WTC11 (cell line): ENCODE data around the gene TCP11. TPM values are rescaled to one million over a fixed set of nuclear protein-coding genes. Genes with fewer than 3 reads are reported as not detected.

Source experiments
- ATAC-seq: fragments of 200-7000 bp; cut with Tn5 transposase; 2 replicates; pipeline ENCODE4 v1.10.0; 2021; ENCODE audit warnings: mild to moderate bottlenecking, moderate library complexity
- CTCF ChIA-PET: fragments of 300-600 bp; sonication (Branson Sonifier 250); formaldehyde crosslinking; loops from one replicate; lab custom pipeline; 2021; ENCODE audit warnings: antibody characterized with exemption; lab: Charles Lee
- POLR2A ChIA-PET: fragments of 350-600 bp; sonication (Branson Sonifier 250); formaldehyde crosslinking; loops from one replicate; lab custom pipeline; 2021; ENCODE audit warnings: antibody characterized with exemption; lab: Charles Lee
- DNase-seq: peaks from one replicate; pipeline ENCODE4 v3.0.0; 2021; ENCODE audit warnings: low spot score
- H3K27ac Mint-ChIP-seq: 2 replicates; pipeline ENCODE4 v1.8.0; 2021; ENCODE audit warnings: mixed read lengths
- H3K27me3 Mint-ChIP-seq: 2 replicates; pipeline ENCODE4 v1.8.0; 2021; ENCODE audit warnings: low read depth, mild to moderate bottlenecking, moderate library complexity, mixed read lengths
- H3K36me3 Mint-ChIP-seq: 2 replicates; pipeline ENCODE4 v1.8.0; 2021; ENCODE audit warnings: mixed read lengths
- H3K4me1 Mint-ChIP-seq: 2 replicates; pipeline ENCODE4 v1.8.0; 2022; ENCODE audit warnings: mixed read lengths
- H3K4me3 Mint-ChIP-seq: 2 replicates; pipeline ENCODE4 v1.8.0; 2021; ENCODE audit warnings: mild to moderate bottlenecking, moderate library complexity, mixed read lengths
- H3K9me3 Mint-ChIP-seq: 2 replicates; pipeline ENCODE4 v1.8.0; 2021; ENCODE audit warnings: mixed read lengths
- ELF4 ChIP-seq: sonication (generic); formaldehyde crosslinking; IDR thresholded peaks from 2 replicates; pipeline ENCODE4 v1.8.1; 2022; ENCODE audit warnings: low read depth, mild to moderate bottlenecking, moderate library complexity, missing genetic modification reagents
- ESRRA ChIP-seq: sonication (generic); formaldehyde crosslinking; IDR thresholded peaks from 2 replicates; pipeline ENCODE4 v1.8.1; 2022; ENCODE audit warnings: mild to moderate bottlenecking, missing genetic modification reagents, borderline replicate concordance
- HMGA2 ChIP-seq: fragments of 250-450 bp; sonication (Bioruptor Pico); IDR thresholded peaks from 2 replicates; pipeline ENCODE4 v1.4.0; 2021; ENCODE audit warnings: mild to moderate bottlenecking, moderate library complexity
- JAZF1 ChIP-seq: fragments of 250-450 bp; sonication (Bioruptor Pico); IDR thresholded peaks from 2 replicates; pipeline ENCODE4 v1.9.0; 2021; ENCODE audit warnings: moderate library complexity, mild to moderate bottlenecking, inconsistent platforms
- JUN ChIP-seq: sonication (generic); formaldehyde crosslinking; IDR thresholded peaks from 2 replicates; pipeline ENCODE4 v1.8.0; 2023; ENCODE audit warnings: mild to moderate bottlenecking, missing genetic modification reagents
- MYBL2 ChIP-seq: sonication (generic); formaldehyde crosslinking; IDR thresholded peaks from 2 replicates; pipeline ENCODE4 v1.8.1; 2023; ENCODE audit warnings: mild to moderate bottlenecking, moderate library complexity, missing genetic modification reagents
- TCF7 ChIP-seq: sonication (generic); formaldehyde crosslinking; IDR thresholded peaks from 2 replicates; pipeline ENCODE4 v1.8.0; 2022; ENCODE audit warnings: mild to moderate bottlenecking, low read depth, missing genetic modification reagents, moderate library complexity
- TEAD4 ChIP-seq: sonication (generic); formaldehyde crosslinking; IDR thresholded peaks from 2 replicates; pipeline ENCODE4 v1.8.0; 2022; ENCODE audit warnings: mild to moderate bottlenecking, missing genetic modification reagents
- ZNF219 ChIP-seq: sonication (generic); formaldehyde crosslinking; IDR thresholded peaks from 2 replicates; pipeline ENCODE4 v1.8.0; 2023; ENCODE audit warnings: missing genetic modification reagents, mild to moderate bottlenecking, borderline replicate concordance
- total RNA-seq: library from RNA; stranded (reverse); gene quantifications from 3 replicates; pipeline ENCODE4 v1.2.3, GENCODE V29; 2021
- TF ChIP-seq, protein P1 (sequence below): fragments of 250-450 bp; sonication (Bioruptor Pico); IDR thresholded peaks from 2 replicates; pipeline ENCODE4 v1.9.0; 2021; ENCODE audit warnings: mild to moderate bottlenecking
- TF ChIP-seq, protein P2 (sequence below): fragments of 250-450 bp; sonication (Bioruptor Pico); IDR thresholded peaks from 2 replicates; pipeline ENCODE4 v1.9.0; 2021; ENCODE audit warnings: moderate library complexity, mild to moderate bottlenecking, inconsistent platforms, borderline replicate concordance
- TF ChIP-seq, protein P3 (sequence below): fragments of 200-600 bp; IDR thresholded peaks from 2 replicates; pipeline ENCODE4 v1.8.0; 2022; ENCODE audit warnings: antibody characterized with exemption
- TF ChIP-seq, protein P4 (sequence below): sonication (generic); formaldehyde crosslinking; IDR thresholded peaks from 2 replicates; pipeline ENCODE4 v1.8.0; 2023; ENCODE audit warnings: missing genetic modification reagents
- TF ChIP-seq, protein P5 (sequence below): fragments of 250-450 bp; sonication (Bioruptor Pico); IDR thresholded peaks from 2 replicates; pipeline ENCODE4 v1.9.0; 2021; ENCODE audit warnings: mild to moderate bottlenecking
- TF ChIP-seq, protein P6 (sequence below): sonication (generic); formaldehyde crosslinking; IDR thresholded peaks from 2 replicates; pipeline ENCODE4 v1.8.1; 2023; ENCODE audit warnings: mild to moderate bottlenecking, missing genetic modification reagents, moderate library complexity
- TF ChIP-seq, protein P7 (sequence below): fragments of 250-450 bp; sonication (Bioruptor Pico); IDR thresholded peaks from 2 replicates; pipeline ENCODE4 v2.1.2; 2022; ENCODE audit warnings: mild to moderate bottlenecking, moderate library complexity

TCP11 gene
- total RNA-seq, 1 experiment from 2014 or later, result not detected

DNA sequence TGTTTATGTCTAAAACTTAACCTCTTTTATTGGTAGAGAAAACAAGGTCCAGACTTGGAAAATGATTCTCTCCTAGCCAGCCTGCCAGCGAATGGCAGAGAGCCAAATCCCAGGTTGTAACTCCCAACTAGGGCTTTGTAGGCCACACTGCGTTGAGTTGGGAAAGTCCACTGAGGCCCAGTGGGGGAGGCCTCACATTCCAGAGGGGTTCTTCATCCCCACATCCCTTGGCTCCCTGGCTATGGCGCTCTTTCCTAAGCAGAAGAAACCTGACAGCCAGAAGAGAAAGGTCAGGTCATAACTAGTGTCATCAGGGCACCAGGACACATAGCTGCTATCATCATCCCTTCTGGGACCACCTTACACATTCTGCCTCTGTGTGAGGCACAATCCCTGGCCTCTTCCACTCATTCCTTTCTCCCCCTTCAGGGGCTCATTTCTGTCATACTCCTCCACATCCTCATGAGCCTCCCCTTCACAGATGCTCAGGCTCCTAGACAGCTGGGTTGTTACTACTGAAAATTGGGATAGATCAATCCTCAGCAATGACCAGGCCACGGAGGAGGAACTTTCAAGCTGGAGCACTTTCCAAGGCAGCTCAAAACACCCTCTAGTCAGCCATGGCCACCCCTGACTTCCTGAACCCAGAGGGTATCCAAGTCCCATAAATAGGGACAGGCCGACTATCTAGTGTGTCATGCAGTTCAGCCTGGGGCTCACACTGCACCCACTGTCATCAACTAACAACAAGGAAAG is 48.6 kb downstream of the TCP11 start (continued):
- TF ChIP-seq, protein P1, sequence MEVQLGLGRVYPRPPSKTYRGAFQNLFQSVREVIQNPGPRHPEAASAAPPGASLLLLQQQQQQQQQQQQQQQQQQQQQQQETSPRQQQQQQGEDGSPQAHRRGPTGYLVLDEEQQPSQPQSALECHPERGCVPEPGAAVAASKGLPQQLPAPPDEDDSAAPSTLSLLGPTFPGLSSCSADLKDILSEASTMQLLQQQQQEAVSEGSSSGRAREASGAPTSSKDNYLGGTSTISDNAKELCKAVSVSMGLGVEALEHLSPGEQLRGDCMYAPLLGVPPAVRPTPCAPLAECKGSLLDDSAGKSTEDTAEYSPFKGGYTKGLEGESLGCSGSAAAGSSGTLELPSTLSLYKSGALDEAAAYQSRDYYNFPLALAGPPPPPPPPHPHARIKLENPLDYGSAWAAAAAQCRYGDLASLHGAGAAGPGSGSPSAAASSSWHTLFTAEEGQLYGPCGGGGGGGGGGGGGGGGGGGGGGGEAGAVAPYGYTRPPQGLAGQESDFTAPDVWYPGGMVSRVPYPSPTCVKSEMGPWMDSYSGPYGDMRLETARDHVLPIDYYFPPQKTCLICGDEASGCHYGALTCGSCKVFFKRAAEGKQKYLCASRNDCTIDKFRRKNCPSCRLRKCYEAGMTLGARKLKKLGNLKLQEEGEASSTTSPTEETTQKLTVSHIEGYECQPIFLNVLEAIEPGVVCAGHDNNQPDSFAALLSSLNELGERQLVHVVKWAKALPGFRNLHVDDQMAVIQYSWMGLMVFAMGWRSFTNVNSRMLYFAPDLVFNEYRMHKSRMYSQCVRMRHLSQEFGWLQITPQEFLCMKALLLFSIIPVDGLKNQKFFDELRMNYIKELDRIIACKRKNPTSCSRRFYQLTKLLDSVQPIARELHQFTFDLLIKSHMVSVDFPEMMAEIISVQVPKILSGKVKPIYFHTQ (CRISPR knock-in tag), result no peak
- no peak for TF ChIP-seq JAZF1 (CRISPR knock-in tag)
- TF ChIP-seq JUN (CRISPR knock-in tag), result no peak
- no peak for TF ChIP-seq TCF7 (CRISPR knock-in tag)

DNA sequence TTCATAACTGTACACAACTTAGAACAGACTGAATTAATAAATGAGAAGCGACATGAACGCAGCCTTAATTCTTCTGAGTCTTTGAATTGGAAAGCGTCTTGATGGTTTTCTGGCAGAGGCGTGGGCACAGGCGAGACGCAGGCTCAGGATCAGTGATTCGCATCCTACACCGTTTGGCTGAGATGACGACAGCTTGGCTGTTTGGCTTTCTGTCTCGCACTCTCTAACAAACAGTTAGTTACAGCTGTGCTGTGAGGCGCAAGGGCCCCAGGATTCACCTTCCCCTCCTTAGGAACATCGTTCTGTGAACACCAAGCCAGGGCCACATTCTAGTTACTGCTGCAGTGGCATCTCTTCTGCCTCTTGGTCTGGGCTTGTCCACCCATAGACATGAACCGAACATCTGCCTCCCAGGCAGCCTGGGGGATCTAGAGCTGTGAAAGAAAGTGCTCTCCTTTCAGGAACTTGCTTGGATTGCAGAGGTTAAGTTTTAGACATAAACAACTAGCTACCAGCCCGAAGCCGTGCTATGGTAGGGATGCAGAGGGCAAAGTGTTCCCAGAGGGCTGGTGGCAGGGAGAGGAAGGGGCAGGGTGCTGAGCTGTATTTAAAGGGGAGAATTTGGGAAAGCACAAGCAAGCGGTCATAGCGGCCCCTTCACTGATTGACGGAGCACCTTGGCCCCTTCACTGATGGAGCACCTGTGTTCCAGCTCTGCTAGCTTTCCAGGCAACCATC is 49.6 kb downstream of the TCP11 start:
- TF ChIP-seq, protein P2, sequence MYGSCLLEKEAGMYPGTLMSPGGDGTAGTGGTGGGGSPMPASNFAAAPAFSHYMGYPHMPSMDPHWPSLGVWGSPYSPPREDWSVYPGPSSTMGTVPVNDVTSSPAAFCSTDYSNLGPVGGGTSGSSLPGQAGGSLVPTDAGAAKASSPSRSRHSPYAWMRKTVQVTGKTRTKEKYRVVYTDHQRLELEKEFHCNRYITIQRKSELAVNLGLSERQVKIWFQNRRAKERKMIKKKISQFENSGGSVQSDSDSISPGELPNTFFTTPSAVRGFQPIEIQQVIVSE (CRISPR knock-in tag), result no peak
- TF ChIP-seq ZNF219 (CRISPR knock-in tag), result no peak
- no peak for TF ChIP-seq ESRRA (CRISPR knock-in tag)
- TF ChIP-seq, protein P3, sequence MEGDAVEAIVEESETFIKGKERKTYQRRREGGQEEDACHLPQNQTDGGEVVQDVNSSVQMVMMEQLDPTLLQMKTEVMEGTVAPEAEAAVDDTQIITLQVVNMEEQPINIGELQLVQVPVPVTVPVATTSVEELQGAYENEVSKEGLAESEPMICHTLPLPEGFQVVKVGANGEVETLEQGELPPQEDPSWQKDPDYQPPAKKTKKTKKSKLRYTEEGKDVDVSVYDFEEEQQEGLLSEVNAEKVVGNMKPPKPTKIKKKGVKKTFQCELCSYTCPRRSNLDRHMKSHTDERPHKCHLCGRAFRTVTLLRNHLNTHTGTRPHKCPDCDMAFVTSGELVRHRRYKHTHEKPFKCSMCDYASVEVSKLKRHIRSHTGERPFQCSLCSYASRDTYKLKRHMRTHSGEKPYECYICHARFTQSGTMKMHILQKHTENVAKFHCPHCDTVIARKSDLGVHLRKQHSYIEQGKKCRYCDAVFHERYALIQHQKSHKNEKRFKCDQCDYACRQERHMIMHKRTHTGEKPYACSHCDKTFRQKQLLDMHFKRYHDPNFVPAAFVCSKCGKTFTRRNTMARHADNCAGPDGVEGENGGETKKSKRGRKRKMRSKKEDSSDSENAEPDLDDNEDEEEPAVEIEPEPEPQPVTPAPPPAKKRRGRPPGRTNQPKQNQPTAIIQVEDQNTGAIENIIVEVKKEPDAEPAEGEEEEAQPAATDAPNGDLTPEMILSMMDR, result no peak
- TF ChIP-seq, protein P4, sequence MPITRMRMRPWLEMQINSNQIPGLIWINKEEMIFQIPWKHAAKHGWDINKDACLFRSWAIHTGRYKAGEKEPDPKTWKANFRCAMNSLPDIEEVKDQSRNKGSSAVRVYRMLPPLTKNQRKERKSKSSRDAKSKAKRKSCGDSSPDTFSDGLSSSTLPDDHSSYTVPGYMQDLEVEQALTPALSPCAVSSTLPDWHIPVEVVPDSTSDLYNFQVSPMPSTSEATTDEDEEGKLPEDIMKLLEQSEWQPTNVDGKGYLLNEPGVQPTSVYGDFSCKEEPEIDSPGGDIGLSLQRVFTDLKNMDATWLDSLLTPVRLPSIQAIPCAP, result no peak
- TF ChIP-seq HMGA2, result no peak
- TF ChIP-seq, protein P5, sequence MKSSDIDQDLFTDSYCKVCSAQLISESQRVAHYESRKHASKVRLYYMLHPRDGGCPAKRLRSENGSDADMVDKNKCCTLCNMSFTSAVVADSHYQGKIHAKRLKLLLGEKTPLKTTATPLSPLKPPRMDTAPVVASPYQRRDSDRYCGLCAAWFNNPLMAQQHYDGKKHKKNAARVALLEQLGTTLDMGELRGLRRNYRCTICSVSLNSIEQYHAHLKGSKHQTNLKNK, result no peak
- no peak for TF ChIP-seq TEAD4 (CRISPR knock-in tag)
- CTCF ChIA-PET, result interaction anchor here (1.1 to 1.7 kb wide), 4 partner anchors 43 to 104 kb away, joined by 3 to 7 read pairs (median 3); no protein-coding TSS in a partner anchor
- no peak overlapping the region for H3K4me3 Mint-ChIP-seq
- 0 out of 2 replicates have a peak overlapping the region, but pooled peaks have one; percentile 6 for H3K27ac Mint-ChIP-seq
- no peaks in the 10 kb centered on the region for H3K27me3 Mint-ChIP-seq
- no peak for DNase-seq
- H3K9me3 Mint-ChIP-seq, result no peaks in the 10 kb centered on the region
- no peak for ATAC-seq
- POLR2A ChIA-PET, result no interaction called here
- H3K36me3 Mint-ChIP-seq, result peaks cover 14% of the 10 kb centered on the region
- peaks cover 29% of the 10 kb centered on the region for H3K4me1 Mint-ChIP-seq

DNA sequence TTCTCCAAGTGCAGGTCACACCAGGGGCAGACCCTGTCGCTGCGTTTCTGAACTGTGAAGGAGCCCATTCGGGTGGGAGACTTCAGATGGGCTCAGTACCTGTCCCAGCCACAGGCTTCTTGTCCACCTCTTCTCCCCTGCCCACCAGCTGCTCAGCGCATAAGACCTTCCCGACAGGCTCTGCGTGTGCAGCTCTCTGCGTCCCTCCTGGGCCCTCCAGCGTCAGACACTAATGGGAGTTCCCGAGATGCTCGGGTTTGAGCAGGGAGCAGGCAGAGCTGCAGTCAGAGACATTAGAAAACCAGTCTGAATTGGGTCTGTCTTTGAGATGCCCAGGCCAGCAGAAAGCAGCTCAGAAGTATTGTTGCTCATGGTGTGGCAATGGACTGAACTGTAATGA is 50.4 kb downstream of the TCP11 start:
- Mint-ChIP-seq H3K27me3 (no peaks in the 10 kb centered on the region), H3K9me3 (no peaks in the 10 kb centered on the region), H3K4me3 (no peak overlapping the region), H3K27ac (no peak overlapping the region; the same call in 1 of the 2 replicates), H3K4me1 (peaks cover 21% of the 10 kb centered on the region), H3K36me3 (peaks cover 14% of the 10 kb centered on the region)
- DNase-seq, result no peak
- ChIA-PET POLR2A (no interaction called here), CTCF (interaction anchor here (1.1 to 2.2 kb wide), 6 partner anchors 42 to 168 kb away, joined by 3 to 7 read pairs (median 3); partner anchors contain the start of gene ZNF76)
- ATAC-seq, result no peak
- TF ChIP-seq ELF4 (CRISPR knock-in tag), result no peak
- no peak for TF ChIP-seq MYBL2 (CRISPR knock-in tag)
- TF ChIP-seq, protein P6, sequence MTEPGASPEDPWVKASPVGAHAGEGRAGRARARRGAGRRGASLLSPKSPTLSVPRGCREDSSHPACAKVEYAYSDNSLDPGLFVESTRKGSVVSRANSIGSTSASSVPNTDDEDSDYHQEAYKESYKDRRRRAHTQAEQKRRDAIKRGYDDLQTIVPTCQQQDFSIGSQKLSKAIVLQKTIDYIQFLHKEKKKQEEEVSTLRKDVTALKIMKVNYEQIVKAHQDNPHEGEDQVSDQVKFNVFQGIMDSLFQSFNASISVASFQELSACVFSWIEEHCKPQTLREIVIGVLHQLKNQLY, result no peak
- TF ChIP-seq, protein P7, sequence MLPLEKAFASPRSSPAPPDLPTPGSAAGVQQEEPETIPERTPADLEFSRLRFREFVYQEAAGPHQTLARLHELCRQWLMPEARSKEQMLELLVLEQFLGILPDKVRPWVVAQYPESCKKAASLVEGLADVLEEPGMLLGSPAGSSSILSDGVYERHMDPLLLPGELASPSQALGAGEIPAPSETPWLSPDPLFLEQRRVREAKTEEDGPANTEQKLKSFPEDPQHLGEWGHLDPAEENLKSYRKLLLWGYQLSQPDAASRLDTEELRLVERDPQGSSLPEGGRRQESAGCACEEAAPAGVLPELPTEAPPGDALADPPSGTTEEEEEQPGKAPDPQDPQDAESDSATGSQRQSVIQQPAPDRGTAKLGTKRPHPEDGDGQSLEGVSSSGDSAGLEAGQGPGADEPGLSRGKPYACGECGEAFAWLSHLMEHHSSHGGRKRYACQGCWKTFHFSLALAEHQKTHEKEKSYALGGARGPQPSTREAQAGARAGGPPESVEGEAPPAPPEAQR, result no peak
